GM18502 (cell line): Measurements from ENCODE around the gene SMURF1.
"Not testable (repeated sequence)": the region's sequence is repeated elsewhere in the genome, so short reads cannot be mapped to it uniquely, and the experiment has no call there.

Source experiments
- ATAC-seq: cut with Tn5 transposase; IDR thresholded peaks from one replicate; pipeline ENCODE4 v1.9.1; 2021; ENCODE audit warnings: mild to moderate bottlenecking; ENCODE audit not compliant: unreplicated experiment, poor library complexity

The SMURF1 gene

GRCh38 chr7:99101516-99101915 is 42.4 kb downstream of the SMURF1 start:
- ATAC-seq, result not testable (repeated sequence)

GRCh38 chr7:99099499-99100077 is 44.3 kb downstream of the SMURF1 start:
- no peak for ATAC-seq

GRCh38 chr7:99098824-99099498 is 44.9 kb downstream of the SMURF1 start:
- no peak for ATAC-seq

- ATAC-seq, result no peak
These were observed 45.6 kb downstream of the SMURF1 start for GRCh38 chr7:99098286-99098823.

- ATAC-seq, result no peak
These were observed 46.2 kb downstream of the SMURF1 start for GRCh38 chr7:99097730-99098129.

- ATAC-seq, result no peak
These were observed 47.6 kb downstream of the SMURF1 start for GRCh38 chr7:99096124-99096887.

GRCh38 chr7:99095698-99096097 is 48.2 kb downstream of the SMURF1 start:
- ATAC-seq, result no peak

GRCh38 chr7:99094401-99094800 is 49.5 kb downstream of the SMURF1 start:
- ATAC-seq, result no peak

GRCh38 chr7:99092064-99092720 is 51.7 kb downstream of the SMURF1 start:
- ATAC-seq, result no peak

GRCh38 chr7:99090771-99091542 is 53.0 kb downstream of the SMURF1 start:
- ATAC-seq, result no peak

GRCh38 chr7:99089914-99090629 is 53.8 kb downstream of the SMURF1 start:
- ATAC-seq, result no peak

GRCh38 chr7:99086944-99087343 is 57.0 kb downstream of the SMURF1 start:
- no peak for ATAC-seq

- no peak for ATAC-seq
These were observed 57.4 kb downstream of the SMURF1 start for GRCh38 chr7:99086532-99086931.

GRCh38 chr7:99083733-99084132 is 60.2 kb downstream of the SMURF1 start:
- no peak for ATAC-seq

- no peak for ATAC-seq
These were observed 60.7 kb downstream of the SMURF1 start for GRCh38 chr7:99083068-99083651.

GRCh38 chr7:99080679-99081078 is 63.2 kb downstream of the SMURF1 start:
- ATAC-seq, result no peak

- ATAC-seq, result no peak
These were observed 64.8 kb downstream of the SMURF1 start for GRCh38 chr7:99079104-99079503.

- no peak for ATAC-seq
These were observed 65.5 kb downstream of the SMURF1 start for GRCh38 chr7:99078416-99078815.

- no peak for ATAC-seq
These were observed 67.3 kb downstream of the SMURF1 start for GRCh38 chr7:99076615-99077014.
